ENCODE measurements around the gene LIN7B. TPM values are rescaled to one million over a fixed set of nuclear protein-coding genes. Genes with fewer than 3 reads are reported as not detected.

Gene LIN7B
- total and polyA plus RNA-seq, 9 of the 15 experiments (the other 6 are each of a cell fraction or from before 2014, with no cell fraction given): 0.89 to 15.7 (median 4.0) TPM

GRCh38 chr19:49113762-49114629 is at the start of gene LIN7B (continued):
- TF ChIP-seq ZNF407 (IDR thresholded peaks at IDR 0.05; ENCODE audit: low read depth) (no peak; the same call in 1 of the 2 replicates), L3MBTL2 (IDR thresholded peaks at IDR 0.05) (peak; percentile 96), TOE1 (IDR thresholded peaks at IDR 0.05; ENCODE audit: borderline replicate concordance) (no peak), TOE1 (CRISPR knock-in tag; IDR thresholded peaks at IDR 0.05; ENCODE audit: borderline replicate concordance, low read depth) (0 out of 2 replicates have a peak, but pooled peaks have one; percentile 31), AFF1 (IDR thresholded peaks at IDR 0.05; ENCODE audit: low read depth in 1 of 2, partially characterized antibody in 2 of 2) (peak in 1 of 2 experiments; percentile 70), PHTF2 (CRISPR knock-in tag; IDR thresholded peaks at IDR 0.05) (no peak), MTA3 (IDR thresholded peaks at IDR 0.05; ENCODE audit: borderline replicate concordance) (peak; percentile 80; the same call in 1 of the 2 replicates), SOX6 (IDR thresholded peaks at IDR 0.05) (no peak), SMARCA5 (IDR thresholded peaks at IDR 0.05) (0 out of 2 replicates have a peak, but pooled peaks have one; percentile 60), CEBPG (CRISPR knock-in tag; IDR thresholded peaks at IDR 0.05) (peak; percentile 76), CEBPG (tag; conservative IDR thresholded peaks at IDR 0.05 in 1 of 2, IDR thresholded peaks at IDR 0.05 in 1 of 2) (peak in 1 of 2 experiments; percentile 58; a peak in 1 of 4 replicates), NR4A1 (CRISPR knock-in tag; IDR thresholded peaks at IDR 0.05) (no peak), NR4A1 (tag; IDR thresholded peaks at IDR 0.05) (0 out of 2 replicates have a peak, but pooled peaks have one; percentile 39)
